MCF 10A (cell line): ENCODE measurements around the gene MBD3L3. TPM values are rescaled to one million over a fixed set of nuclear protein-coding genes. Genes with fewer than 3 reads are reported as not detected.
"Not testable (repeated sequence)": the region's sequence is repeated elsewhere in the genome, so short reads cannot be mapped to it uniquely, and the experiment has no call there.

Source experiments
- BruUV-seq: library from RNA; stranded (reverse); fragments of 400-500 nt; replicated peaks from 2 replicates; lab custom pipeline; 2021; lab: Mats Ljungman, UMichigan
- CTCF ChIA-PET: fragments of 300-600 bp; sonication (Branson Sonifier 250); formaldehyde crosslinking; extraction: SDS; loops from one replicate; lab custom pipeline; 2021; ENCODE audit warnings: antibody characterized with exemption, inconsistent platforms; lab: Yijun Ruan, JAX
- POLR2A ChIA-PET: fragments of 300-600, 350-650 bp; sonication (Branson Sonifier 250); formaldehyde crosslinking; extraction: SDS; loops from one replicate; lab custom pipeline; 2020; ENCODE audit warnings: antibody characterized with exemption, inconsistent platforms; lab: Yijun Ruan, JAX
- DNase-seq: peaks from one replicate; pipeline ENCODE4 v3.0.0-alpha.2; 2018; ENCODE audit not compliant: unreplicated experiment
- H3K27ac Mint-ChIP-seq: one replicate; pipeline ENCODE4 v1.8.0; 2022; ENCODE audit warnings: mild to moderate bottlenecking, low read depth, mixed read lengths; ENCODE audit not compliant: unreplicated experiment
- H3K27me3 Mint-ChIP-seq: one replicate; pipeline ENCODE4 v1.8.0; 2022; ENCODE audit warnings: mixed read lengths; ENCODE audit not compliant: insufficient read depth, unreplicated experiment
- H3K36me3 Mint-ChIP-seq: one replicate; pipeline ENCODE4 v1.8.0; 2022; ENCODE audit warnings: mild to moderate bottlenecking, moderate library complexity, mixed read lengths; ENCODE audit not compliant: insufficient read depth, unreplicated experiment
- H3K4me1 Mint-ChIP-seq: one replicate; pipeline ENCODE4 v1.8.0; 2022; ENCODE audit warnings: mixed read lengths; ENCODE audit not compliant: insufficient read depth, unreplicated experiment
- H3K4me3 Mint-ChIP-seq: one replicate; pipeline ENCODE4 v1.8.0; 2022; ENCODE audit warnings: mild to moderate bottlenecking, moderate library complexity, mixed read lengths; ENCODE audit not compliant: unreplicated experiment
- H3K9me3 Mint-ChIP-seq: one replicate; pipeline ENCODE4 v1.8.0; 2022; ENCODE audit warnings: mixed read lengths; ENCODE audit not compliant: unreplicated experiment
- intact Hi-C: fragments of 100-400 bp; cut with micrococcal nuclease; formaldehyde crosslinking; loops from 2 replicates; pipeline ENCODE4 v1.14.1; 2022
- total RNA-seq: library from RNA; stranded (reverse); gene quantifications from 2 replicates; pipeline ENCODE4 v1.2.3, GENCODE V29; 2022
- TF ChIP-seq, protein P1 (sequence below): fragments of 200-600 bp; IDR thresholded peaks from one replicate; pipeline ENCODE4 v1.8.0; 2022; ENCODE audit warnings: antibody characterized with exemption, mild to moderate bottlenecking; ENCODE audit not compliant: unreplicated experiment

The MBD3L3 gene
- total RNA-seq, 1 experiment from 2014 or later = not detected

GRCh38 chr19:7067716-7068115, 9.2 kb upstream of the MBD3L3 start:
- Mint-ChIP-seq H3K27ac (no peak overlapping the region), H3K27me3 (no peaks in the 10 kb centered on the region), H3K4me3 (no peak overlapping the region), H3K36me3 (peaks cover 38% of the 10 kb centered on the region), H3K4me1 (peaks cover 10% of the 10 kb centered on the region), H3K9me3 (no peaks in the 10 kb centered on the region)
- no TSS peak for BruUV-seq
- DNase-seq = no peak
- TF ChIP-seq, protein P1, sequence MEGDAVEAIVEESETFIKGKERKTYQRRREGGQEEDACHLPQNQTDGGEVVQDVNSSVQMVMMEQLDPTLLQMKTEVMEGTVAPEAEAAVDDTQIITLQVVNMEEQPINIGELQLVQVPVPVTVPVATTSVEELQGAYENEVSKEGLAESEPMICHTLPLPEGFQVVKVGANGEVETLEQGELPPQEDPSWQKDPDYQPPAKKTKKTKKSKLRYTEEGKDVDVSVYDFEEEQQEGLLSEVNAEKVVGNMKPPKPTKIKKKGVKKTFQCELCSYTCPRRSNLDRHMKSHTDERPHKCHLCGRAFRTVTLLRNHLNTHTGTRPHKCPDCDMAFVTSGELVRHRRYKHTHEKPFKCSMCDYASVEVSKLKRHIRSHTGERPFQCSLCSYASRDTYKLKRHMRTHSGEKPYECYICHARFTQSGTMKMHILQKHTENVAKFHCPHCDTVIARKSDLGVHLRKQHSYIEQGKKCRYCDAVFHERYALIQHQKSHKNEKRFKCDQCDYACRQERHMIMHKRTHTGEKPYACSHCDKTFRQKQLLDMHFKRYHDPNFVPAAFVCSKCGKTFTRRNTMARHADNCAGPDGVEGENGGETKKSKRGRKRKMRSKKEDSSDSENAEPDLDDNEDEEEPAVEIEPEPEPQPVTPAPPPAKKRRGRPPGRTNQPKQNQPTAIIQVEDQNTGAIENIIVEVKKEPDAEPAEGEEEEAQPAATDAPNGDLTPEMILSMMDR = no peak
- POLR2A ChIA-PET = no interaction called here
- intact Hi-C loops = no loop called here
- CTCF ChIA-PET = no interaction called here

DNA sequence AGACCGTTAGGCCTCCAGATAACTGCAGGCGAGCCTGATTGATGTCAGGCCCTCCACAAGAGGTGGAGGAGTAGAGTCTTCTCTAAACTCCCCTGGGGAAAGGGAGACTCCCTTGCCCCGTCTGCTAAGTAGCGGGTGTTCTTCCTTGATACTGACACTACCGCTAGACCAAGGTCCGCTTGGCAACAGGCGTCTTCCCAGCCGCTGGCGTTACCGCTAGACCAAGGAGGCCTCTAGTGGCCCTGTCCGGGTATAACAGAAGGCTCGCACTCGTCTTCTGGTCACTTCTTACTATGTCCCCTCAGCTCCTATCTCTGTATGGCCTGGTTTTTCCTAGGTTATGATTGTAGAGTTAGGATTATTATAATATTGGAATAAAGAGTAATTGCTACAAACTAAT, 8.6 kb upstream of the MBD3L3 start:
- intact Hi-C loops, H3K4me3 Mint-ChIP-seq, H3K27me3 Mint-ChIP-seq, DNase-seq, H3K4me1 Mint-ChIP-seq, H3K27ac Mint-ChIP-seq, BruUV-seq, H3K9me3 Mint-ChIP-seq, CTCF ChIA-PET, POLR2A ChIA-PET: not testable (repeated sequence)
- H3K36me3 Mint-ChIP-seq = peaks cover 32% of the 10 kb centered on the region

DNA sequence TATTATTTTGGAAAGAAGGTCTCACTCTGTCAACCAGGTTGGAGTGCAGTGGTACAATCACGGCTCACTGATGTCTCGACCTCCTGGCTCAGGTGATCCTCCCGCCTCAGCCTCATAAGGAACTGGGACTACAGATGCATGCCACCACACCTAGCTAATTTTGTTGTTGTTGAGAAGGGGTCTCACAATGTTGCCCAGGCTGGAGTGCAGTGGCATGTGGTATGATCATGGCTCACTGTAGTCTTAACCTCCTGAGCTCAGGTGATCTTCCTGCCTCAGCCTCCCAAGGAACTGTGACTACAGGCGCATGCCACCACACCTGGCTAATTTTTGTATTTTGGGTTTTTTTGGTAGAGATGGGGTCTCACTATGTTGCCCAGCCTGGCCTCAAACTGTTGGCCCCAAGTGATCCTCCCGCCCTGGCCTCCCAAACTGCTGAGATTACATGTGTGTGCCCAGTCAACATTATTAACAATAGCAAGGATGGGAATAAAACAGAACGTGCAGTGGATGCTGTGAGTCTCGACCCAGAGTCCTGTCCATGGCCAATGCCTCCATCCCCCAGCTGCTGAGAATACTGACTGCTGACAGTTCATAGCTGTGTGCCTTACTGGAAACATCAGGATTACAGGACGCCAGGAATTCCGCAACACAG, 5.4 kb upstream of the MBD3L3 start:
- H3K4me1 Mint-ChIP-seq = peaks cover 2% of the 10 kb centered on the region
- intact Hi-C loops = no loop called here
- CTCF ChIA-PET = no interaction called here
- BruUV-seq = no TSS peak
- no peak overlapping the region for H3K4me3 Mint-ChIP-seq
- H3K27ac Mint-ChIP-seq = no peak overlapping the region
- DNase-seq = no peak
- H3K36me3 Mint-ChIP-seq = peaks cover under 1% of the 10 kb centered on the region
- no peaks in the 10 kb centered on the region for H3K9me3 Mint-ChIP-seq
- no peaks in the 10 kb centered on the region for H3K27me3 Mint-ChIP-seq
- POLR2A ChIA-PET = interaction anchor here (1.0 kb wide), 1 partner anchor 806 kb away, joined by 4 read pairs; no protein-coding TSS in a partner anchor
- TF ChIP-seq, protein P1 = no peak

DNA sequence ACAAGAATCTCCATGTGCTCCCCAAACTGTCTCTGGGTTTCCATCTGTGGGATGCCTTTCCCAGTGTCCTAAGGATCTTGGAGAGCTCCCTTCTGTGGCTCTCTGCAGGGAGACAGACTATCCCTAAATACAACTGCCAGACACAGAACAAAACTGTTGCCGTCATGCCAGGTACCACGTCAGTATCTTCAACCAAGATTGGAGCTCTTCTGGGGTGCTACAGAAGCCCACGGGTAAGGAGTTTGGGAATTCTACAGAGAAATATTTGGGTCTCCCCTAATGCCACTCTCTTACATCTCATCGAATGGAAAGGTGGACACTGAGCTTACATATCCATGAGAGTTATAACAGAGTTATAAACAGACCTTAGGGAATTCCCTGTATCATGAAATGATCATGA, 4.9 kb upstream of the MBD3L3 start:
- Mint-ChIP-seq H3K27me3 (no peaks in the 10 kb centered on the region), H3K27ac (no peak overlapping the region), H3K9me3 (no peaks in the 10 kb centered on the region), H3K4me3 (no peak overlapping the region), H3K4me1 (no peaks in the 10 kb centered on the region), H3K36me3 (no peaks in the 10 kb centered on the region)
- TF ChIP-seq, protein P1 = no peak
- CTCF ChIA-PET = no interaction called here
- POLR2A ChIA-PET = interaction anchor here (1.0 kb wide), 1 partner anchor 806 kb away, joined by 4 read pairs; no protein-coding TSS in a partner anchor
- DNase-seq = no peak
- intact Hi-C loops = no loop called here
- no TSS peak for BruUV-seq

- H3K4me3 Mint-ChIP-seq, H3K27me3 Mint-ChIP-seq, CTCF ChIA-PET, H3K27ac Mint-ChIP-seq, DNase-seq, POLR2A ChIA-PET, H3K9me3 Mint-ChIP-seq, H3K36me3 Mint-ChIP-seq, BruUV-seq, H3K4me1 Mint-ChIP-seq, intact Hi-C loops: not testable (repeated sequence)
Observed at GRCh38 chr19:7059977-7060376, 1.5 kb upstream of the MBD3L3 start.

GRCh38 chr19:7056371-7056770, 2.1 kb downstream of the MBD3L3 start:
- H3K4me3 Mint-ChIP-seq, H3K36me3 Mint-ChIP-seq, H3K27ac Mint-ChIP-seq, DNase-seq, intact Hi-C loops, H3K4me1 Mint-ChIP-seq, H3K27me3 Mint-ChIP-seq, BruUV-seq, H3K9me3 Mint-ChIP-seq, POLR2A ChIA-PET, CTCF ChIA-PET: not testable (repeated sequence)

DNA sequence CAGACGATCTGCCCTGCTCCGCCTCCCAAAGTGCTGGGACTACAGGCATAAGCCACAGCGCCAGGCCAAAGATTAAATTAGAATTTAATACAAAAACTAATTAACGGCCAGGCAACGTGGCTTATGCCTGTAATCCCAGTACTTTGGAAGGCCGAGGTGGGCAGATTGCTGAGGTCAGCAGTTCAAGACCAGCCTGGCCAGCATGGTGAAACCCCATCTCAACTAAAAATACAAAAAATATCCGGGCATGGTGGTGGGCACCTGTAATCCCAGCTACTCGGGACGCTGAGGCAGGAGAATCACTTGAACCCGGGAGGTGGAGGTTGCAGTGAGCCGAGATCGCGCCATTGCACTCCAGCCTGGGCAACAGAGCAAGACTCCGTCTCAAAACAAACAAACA, 2.8 kb downstream of the MBD3L3 start:
- H3K4me3 Mint-ChIP-seq, POLR2A ChIA-PET, H3K27me3 Mint-ChIP-seq, H3K4me1 Mint-ChIP-seq, H3K27ac Mint-ChIP-seq, BruUV-seq, CTCF ChIA-PET, intact Hi-C loops, DNase-seq, H3K9me3 Mint-ChIP-seq, H3K36me3 Mint-ChIP-seq: not testable (repeated sequence)
